HG03354 (cell line): Measurements from ENCODE around the gene WDCP.

Source experiments
- ATAC-seq: cut with Tn5 transposase; IDR thresholded peaks from one replicate; pipeline ENCODE4 v1.9.1; 2021; ENCODE audit warnings: mild to moderate bottlenecking; ENCODE audit not compliant: unreplicated experiment, poor library complexity, severe bottlenecking

WDCP gene

DNA sequence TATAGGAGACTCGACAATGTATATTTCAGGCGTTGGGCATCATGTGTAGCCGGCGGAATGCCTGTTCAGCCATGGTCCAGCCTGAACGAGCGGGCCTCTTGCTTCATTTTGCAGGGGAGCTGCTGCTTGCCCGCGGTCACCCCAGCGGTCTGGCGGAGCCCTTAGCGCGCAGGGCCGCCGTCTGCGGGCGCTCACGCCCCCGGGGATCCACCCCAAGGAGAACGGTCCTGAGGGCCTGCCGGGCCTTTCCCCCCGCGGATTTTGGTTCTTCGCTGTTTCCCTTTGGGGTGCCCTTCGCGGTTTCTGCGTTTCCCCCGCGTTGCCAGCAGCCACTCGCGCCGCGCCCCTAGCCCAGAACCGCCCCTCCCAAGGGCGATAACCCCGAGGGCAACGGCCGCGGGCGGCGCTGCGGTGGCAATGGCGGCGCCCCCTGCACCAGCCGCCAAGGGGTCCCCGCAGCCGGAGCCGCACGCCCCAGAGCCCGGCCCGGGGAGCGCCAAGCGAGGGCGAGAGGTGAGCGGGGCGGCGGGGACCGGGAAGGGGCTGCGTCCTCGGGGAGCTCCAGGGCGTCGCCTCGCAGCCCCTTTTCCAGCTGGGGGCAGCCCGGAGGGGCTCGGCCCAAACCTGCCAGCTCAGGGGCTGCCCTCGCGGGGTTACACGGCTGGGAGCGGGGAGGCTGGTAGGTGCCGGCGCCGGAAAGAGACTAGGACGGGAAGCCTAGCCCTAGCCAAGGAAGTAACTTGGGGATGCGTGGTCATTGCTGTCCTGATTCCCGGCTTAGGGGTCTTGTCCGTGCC is 37.3 kb downstream of the WDCP start, which contains the start of gene MFSD2B:
TSS of gene MFSD2B (plus strand) at position 406 of the 797 bp plus-strand sequence. CDS start at position 418, 12 bp downstream.
- ATAC-seq = no peak

DNA sequence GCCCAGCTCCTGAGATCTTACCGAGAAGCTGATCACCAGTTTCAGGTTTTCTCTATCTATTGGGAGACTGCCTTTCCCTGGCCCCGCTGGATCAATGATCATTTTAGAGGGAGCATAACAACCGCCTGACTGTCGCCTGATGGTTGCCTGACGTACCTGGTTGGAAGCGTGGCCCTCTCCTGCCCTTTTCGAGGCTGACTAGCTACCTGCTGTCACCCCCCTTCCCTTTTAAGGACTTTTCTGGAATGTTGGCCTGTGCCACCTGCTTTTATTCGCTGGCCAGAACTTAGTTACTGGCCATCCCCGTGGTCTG is 37.9 kb downstream of the WDCP start:
- no peak for ATAC-seq

DNA sequence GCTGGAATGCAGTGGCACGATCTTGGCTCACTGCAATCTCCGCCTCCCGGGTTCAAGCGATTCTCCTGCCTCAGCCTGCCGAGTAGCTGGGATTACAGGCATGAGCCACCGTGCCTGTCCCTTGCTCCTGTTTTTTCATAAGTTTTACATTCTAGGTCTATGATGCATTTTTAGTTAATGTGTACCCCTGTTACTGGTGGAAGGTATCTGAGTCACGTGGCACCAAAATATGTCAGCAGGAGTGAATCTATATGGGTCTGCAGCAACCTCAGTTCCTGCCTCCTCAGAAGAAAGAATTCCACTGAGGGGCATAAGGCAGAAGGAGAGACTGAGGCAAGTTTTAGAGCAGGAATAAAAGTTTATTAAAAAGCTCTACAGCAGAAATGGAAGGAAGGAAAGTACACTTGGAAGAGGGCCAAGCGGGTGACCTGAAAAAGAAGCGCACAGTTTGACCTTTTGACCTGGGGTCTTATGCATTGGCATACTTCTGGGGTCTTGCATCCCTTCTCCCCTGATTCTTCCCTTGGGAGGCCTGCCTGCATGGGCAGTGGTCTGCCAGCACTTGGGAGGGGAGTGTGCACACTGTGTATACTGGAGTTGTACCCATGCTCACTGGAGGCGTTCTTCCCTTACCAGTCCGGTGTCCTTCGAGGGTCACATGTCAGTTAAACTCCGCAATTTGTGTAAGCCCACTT is 38.4 kb downstream of the WDCP start:
- no peak for ATAC-seq

DNA sequence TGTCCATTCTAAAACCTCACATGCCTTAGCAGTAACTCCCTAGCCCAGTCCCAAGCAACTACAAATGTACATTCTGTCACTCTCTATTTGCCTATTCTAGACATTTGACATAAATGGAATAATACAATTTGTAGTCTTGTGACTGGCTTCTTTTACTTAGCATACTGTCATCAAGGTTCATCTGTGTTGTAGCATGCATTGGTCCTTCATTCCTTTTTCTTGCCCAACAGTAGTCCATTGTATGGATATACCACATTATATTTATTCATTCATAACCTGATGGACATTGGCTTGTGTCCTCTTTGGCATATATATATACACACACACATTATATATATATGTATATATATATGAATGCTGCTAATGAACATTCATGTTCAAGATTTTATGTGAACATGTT is 39.5 kb downstream of the WDCP start:
- no peak for ATAC-seq

DNA sequence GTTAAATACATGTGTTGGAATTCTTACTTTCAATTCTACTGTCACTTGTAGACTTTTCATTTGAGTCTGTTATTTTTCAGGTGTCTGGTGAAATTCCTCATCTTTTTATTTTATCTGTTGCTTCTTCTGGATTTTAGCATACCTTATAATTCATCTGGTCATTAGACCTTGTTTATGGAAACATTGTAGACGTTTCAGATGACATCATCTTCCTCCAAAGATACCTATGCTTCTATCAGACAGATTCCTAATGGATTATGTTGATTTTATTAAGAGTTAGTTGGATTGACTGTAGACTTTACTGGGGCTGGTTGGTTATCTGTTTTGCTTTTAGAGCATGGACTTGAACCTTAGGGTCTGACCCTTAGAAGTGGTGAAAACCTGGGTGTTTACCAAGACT is 52.6 kb downstream of the WDCP start:
- ATAC-seq = no peak

DNA sequence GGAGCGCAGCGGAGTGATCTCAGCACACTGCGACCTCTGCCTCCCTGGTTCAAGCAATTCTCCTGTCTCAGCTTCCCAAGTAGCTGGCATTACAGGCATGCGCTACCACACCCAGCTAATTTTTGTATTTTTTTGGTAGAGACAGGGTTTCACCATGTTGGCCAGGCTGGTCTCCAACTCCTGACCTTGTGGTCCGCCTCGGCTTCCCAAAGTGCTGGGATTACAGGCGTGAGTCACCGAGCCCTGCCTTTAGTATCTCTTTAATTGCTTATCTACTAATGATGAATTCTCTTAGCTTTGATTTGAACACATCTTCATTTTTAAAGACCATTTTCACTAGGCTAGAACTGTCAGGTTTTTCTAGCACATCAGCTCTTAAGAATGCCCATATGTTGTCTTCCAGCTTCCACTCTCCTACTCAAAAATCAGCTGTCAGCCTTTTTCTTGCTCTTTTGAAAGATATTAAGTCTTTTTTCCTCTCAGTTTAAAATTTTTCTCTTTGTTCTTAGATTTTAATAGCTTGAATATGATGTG is 53.4 kb downstream of the WDCP start:
- ATAC-seq = no peak

DNA sequence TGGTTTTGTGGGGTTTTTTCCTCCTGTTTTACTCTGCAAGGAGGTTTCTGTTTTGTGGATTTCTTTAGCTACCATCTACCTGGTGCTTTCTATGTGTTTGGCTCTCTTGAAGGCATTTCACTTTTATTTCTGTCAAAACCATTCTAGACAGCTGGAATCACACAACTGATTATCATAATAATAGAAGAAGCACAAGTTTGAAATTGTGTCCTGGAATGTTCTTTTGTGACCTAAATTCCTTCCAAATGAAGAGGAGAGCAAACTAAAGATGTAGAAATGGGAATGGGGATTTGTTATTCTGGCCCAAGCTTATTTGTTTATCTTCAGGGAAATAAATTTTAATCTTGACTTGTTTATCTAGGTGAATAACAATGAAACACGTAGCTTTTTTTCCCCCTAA is 54.3 kb downstream of the WDCP start:
- ATAC-seq = no peak

DNA sequence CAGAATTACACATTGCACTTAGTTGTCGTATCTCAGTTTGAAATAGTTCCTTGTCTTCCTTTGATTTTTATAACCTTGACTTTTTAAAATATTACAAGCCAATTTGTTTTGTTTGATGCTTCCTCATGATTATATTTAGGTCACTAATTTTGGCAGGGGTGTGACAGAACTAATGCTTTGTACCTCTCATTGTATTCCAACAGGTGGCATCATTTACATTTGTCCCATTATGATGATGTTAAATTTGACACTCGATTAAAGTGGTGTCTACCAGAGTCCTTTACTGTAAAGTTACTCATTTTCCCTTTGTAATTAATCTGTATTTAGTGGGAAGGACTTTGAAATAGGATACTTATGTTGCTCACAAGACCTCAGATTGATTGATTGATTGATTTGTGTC is 58.8 kb downstream of the WDCP start:
- no peak for ATAC-seq
